T-cell (primary cell): ENCODE results near the gene KCTD17. TPM values are rescaled to one million over a fixed set of nuclear protein-coding genes. Genes with fewer than 3 reads are reported as not detected.
A peak's percentile ranks its signal among the peaks of the same experiment; 100 is the strongest.

Source experiments
- ATAC-seq, 4 experiments: fragments of 200-7000 bp in 3 of 4; fragments of 150-1000 bp in 1 of 4; cut with Tn5 transposase; replicated peaks in 1 of 4; 1 replicate in 3 of 4; 2 replicates in 1 of 4; pipeline ENCODE4 v1.10.0; 2021; ENCODE audit warnings: moderate library complexity in 3 of 4, mild to moderate bottlenecking in 2 of 4, moderate number of reproducible peaks in 1 of 4
- CTCF ChIA-PET, 2 donors: fragments of 300-600 bp; sonication (Branson Sonifier 250); formaldehyde crosslinking; loops; one replicate each; lab custom pipeline; 2022; ENCODE audit warnings: antibody characterized with exemption in 2 of 2; lab: Charles Lee
- POLR2A ChIA-PET, 2 donors: fragments of 300-600 bp; sonication (Branson Sonifier 250); formaldehyde crosslinking; loops; one replicate each; lab custom pipeline; 2022; ENCODE audit warnings: antibody characterized with exemption in 2 of 2; lab: Charles Lee
- DNase-seq, 35 experiments: peaks; one replicate each; pipeline versions ENCODE4 v3.0.0 to v3.0.0-alpha.2; 2013 to 2023
- H3K27ac ChIP-seq: one replicate; pipeline ENCODE4 v1.5.1; 2013; ENCODE audit warnings: low read length
- H3K27me3 ChIP-seq, 2 experiments: replicated peaks in 1 of 2; 1 replicate in 1 of 2; 2 replicates in 1 of 2; pipeline versions ENCODE4 v1.6.1 to v1.7.0; 2013; ENCODE audit warnings: low read length in 1 of 2, mixed read lengths in 1 of 2; ENCODE audit not compliant: control insufficient read depth in 2 of 2, insufficient read depth in 2 of 2; ENCODE audit errors: extremely low read depth in 1 of 2
- H3K36me3 ChIP-seq, 2 donors: 1 replicate in 1 of 2; 2 replicates in 1 of 2; pipeline versions ENCODE4 v1.6.1 to v1.7.0; 2013; ENCODE audit warnings: low read length in 1 of 2; ENCODE audit not compliant: control insufficient read depth in 2 of 2, insufficient read depth in 1 of 2; ENCODE audit errors: extremely low read depth in 1 of 2
- H3K4me1 ChIP-seq, 2 experiments: 1 replicate in 1 of 2; 2 replicates in 1 of 2; pipeline versions ENCODE4 v1.6.1 to v1.7.0; 2013; ENCODE audit warnings: low read length in 2 of 2, mixed read lengths in 1 of 2; ENCODE audit not compliant: insufficient read depth in 2 of 2, control insufficient read depth in 1 of 2; ENCODE audit errors: extremely low read depth in 1 of 2
- H3K4me3 ChIP-seq, 2 donors: 1 replicate in 1 of 2; 2 replicates in 1 of 2; pipeline versions ENCODE4 v1.5.1 to v1.7.0; 2013; ENCODE audit warnings: mild to moderate bottlenecking in 2 of 2, low read length in 1 of 2, moderate library complexity in 1 of 2; ENCODE audit not compliant: control insufficient read depth in 1 of 2; ENCODE audit errors: extremely low read depth in 1 of 2
- H3K9me3 ChIP-seq: 2 replicates; pipeline ENCODE4 v1.7.0; 2013
- H3K27ac Mint-ChIP-seq, 2 donors: one replicate each; pipeline ENCODE4 v1.8.0; 2020 to 2021; ENCODE audit warnings: mild to moderate bottlenecking in 2 of 2, mixed read lengths in 2 of 2
- H3K27me3 Mint-ChIP-seq, 2 donors: one replicate each; pipeline ENCODE4 v1.8.0; 2021 to 2022; ENCODE audit warnings: mixed read lengths in 2 of 2
- H3K36me3 Mint-ChIP-seq: one replicate; pipeline ENCODE4 v1.8.0; 2021; ENCODE audit warnings: mixed read lengths
- H3K4me1 Mint-ChIP-seq, 3 donors: one replicate each; pipeline ENCODE4 v1.8.0; 2020 to 2022; ENCODE audit warnings: mixed read lengths in 3 of 3, mild to moderate bottlenecking in 1 of 3
- H3K4me3 Mint-ChIP-seq, 3 donors: one replicate each; pipeline ENCODE4 v1.8.0; 2020 to 2022; ENCODE audit warnings: mild to moderate bottlenecking in 3 of 3, mixed read lengths in 3 of 3, moderate library complexity in 3 of 3
- H3K9me3 Mint-ChIP-seq, 3 donors: one replicate each; pipeline ENCODE4 v1.8.0; 2020 to 2022; ENCODE audit warnings: mixed read lengths in 3 of 3
- WGBS: methylation state at CpG from one replicate; pipeline ENCODE4 v1.1.5; 2013; ENCODE audit warnings: missing lambda C conversion rate; ENCODE audit not compliant: insufficient coverage; 5-methylcytosine and 5-hydroxymethylcytosine counted together
- total RNA-seq, 35 experiments: library from RNA in 6 of 35; stranded (reverse) in 6 of 35; fragments of 120-200 nt in 1 of 35; gene quantifications; one replicate each; pipeline versions ENCODE4 v1.2.1 to v1.2.4 and lab custom pipeline; 2013 to 2026

Gene KCTD17
- total RNA-seq, 5 donors from 2014 or later (not counting 1 experiment from before 2014, with no cell fraction given), result 24.0 to 36.2 (median 35.1) TPM

DNA sequence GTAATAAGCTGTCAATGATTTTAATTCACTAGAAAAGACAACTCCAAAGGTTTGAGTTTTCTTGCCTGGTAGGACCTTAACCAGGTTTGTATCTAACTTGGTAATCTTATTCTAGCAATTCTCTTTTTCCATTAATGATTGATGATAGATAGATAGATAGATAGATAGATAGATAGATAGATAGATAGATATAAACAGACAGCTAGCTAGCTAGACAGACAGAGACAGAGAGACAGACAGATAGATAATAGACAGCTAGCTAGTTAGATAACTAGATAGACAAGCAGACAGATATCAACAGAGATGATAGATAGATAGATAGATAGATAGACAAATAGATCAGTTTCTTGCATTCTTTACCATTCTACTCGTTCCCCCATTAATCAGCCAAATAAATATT lies 42.7 kb downstream of the KCTD17 start:
- H3K4me1 Mint-ChIP-seq, result peaks cover 9 to 13% (median 12%) of the 10 kb centered on the region in 3 donors
- ATAC-seq (no peak), DNase-seq (no peak)
- H3K4me3 Mint-ChIP-seq, result no peak overlapping the region
- no CpG with 5 or more reads among the region's 1 CpG for WGBS
- peaks cover 0 to 6% of the 10 kb centered on the region in 2 experiments for H3K4me1 ChIP-seq
- peaks cover 0 to 43% of the 10 kb centered on the region in 2 experiments for H3K27me3 ChIP-seq
- peaks cover 16% of the 10 kb centered on the region in 2 donors for H3K27me3 Mint-ChIP-seq
- H3K27ac ChIP-seq, result no peak overlapping the region
- ChIA-PET CTCF (no interaction called here), POLR2A (no interaction called here)
- no peaks in the 10 kb centered on the region for H3K36me3 ChIP-seq
- H3K9me3 ChIP-seq, result no peaks in the 10 kb centered on the region
- no peak overlapping the region for H3K27ac Mint-ChIP-seq
- no peak overlapping the region for H3K4me3 ChIP-seq
- H3K9me3 Mint-ChIP-seq, result no peaks in the 10 kb centered on the region
- H3K36me3 Mint-ChIP-seq, result no peaks in the 10 kb centered on the region

DNA sequence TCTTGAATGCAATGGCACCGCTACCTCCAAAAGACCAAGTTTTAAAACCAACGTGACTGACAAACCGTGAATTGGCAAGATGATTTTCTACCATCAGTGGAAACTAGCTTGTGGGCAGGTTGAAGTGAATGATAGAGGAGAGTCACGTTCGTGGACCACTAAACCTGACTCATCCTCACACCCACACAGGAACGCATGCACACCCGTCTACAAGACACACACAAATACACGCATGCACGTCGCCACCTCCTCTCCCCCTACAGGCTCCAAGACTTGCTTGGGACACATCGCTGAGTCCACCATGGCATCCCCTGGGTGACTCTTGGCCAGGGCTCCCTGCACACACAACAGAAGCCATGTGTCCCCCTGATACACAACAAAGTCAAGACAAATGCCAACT lies 43.6 kb downstream of the KCTD17 start:
- ChIA-PET POLR2A (interaction anchor here in 1 of 2 donors (0.7 kb wide), 2 partner anchors 32 to 55 kb away, joined by 3 to 7 read pairs; partner anchors contain the start of gene IL2RB), CTCF (interaction anchor here (0.6 to 1.1 kb wide), 5 partner anchors 10 to 434 kb away, joined by 3 to 4 read pairs (median 3); no protein-coding TSS in a partner anchor)
- Mint-ChIP-seq H3K9me3 (no peaks in the 10 kb centered on the region), H3K4me1 (peaks cover 10 to 15% (median 13%) of the 10 kb centered on the region in 3 donors), H3K27ac (no peak overlapping the region), H3K4me3 (no peak overlapping the region), H3K36me3 (no peaks in the 10 kb centered on the region), H3K27me3 (peaks cover 16% of the 10 kb centered on the region in 2 donors)
- WGBS, result 41% methylated on average over 6 of the region's 11 CpGs
- DNase-seq (no peak), ATAC-seq (no peak)
- H3K27me3 ChIP-seq, result peaks cover 0 to 40% of the 10 kb centered on the region in 2 experiments
- no peaks in the 10 kb centered on the region for H3K36me3 ChIP-seq
- no peak overlapping the region for H3K27ac ChIP-seq
- H3K9me3 ChIP-seq, result no peaks in the 10 kb centered on the region
- no peak overlapping the region for H3K4me3 ChIP-seq
- H3K4me1 ChIP-seq, result peaks cover 0 to 6% of the 10 kb centered on the region in 2 experiments

DNA sequence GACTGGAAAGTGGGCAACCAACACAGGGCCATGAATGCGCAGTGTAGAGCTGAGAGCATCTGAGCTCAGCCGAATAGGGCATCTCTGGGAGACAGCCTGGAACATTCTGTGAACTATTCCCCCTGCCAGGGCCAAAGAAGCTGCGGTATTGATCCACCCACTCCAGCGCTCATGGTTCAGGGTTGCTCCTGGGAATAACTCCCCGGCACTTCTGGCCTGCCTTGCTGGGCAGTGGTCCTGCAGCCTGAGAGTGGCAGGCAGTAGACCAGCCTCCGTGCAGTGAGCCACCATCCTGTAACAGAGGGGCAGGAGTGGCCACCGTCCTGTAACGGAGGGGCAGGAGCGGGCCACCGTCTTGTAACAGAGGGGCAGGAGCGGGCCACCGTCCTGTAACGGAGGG lies 45.8 kb downstream of the KCTD17 start:
- ATAC-seq (no peak), DNase-seq (no peak)
- Mint-ChIP-seq H3K4me1 (peaks cover 10 to 20% (median 15%) of the 10 kb centered on the region in 3 donors), H3K27ac (no peak overlapping the region), H3K4me3 (no peak overlapping the region), H3K9me3 (no peaks in the 10 kb centered on the region), H3K36me3 (no peaks in the 10 kb centered on the region), H3K27me3 (peaks cover 16% of the 10 kb centered on the region in 2 donors)
- H3K27me3 ChIP-seq, result peaks cover 0 to 42% of the 10 kb centered on the region in 2 experiments
- POLR2A ChIA-PET, result no interaction called here
- no peak overlapping the region for H3K27ac ChIP-seq
- CTCF ChIA-PET, result no interaction called here
- H3K4me3 ChIP-seq, result no peak overlapping the region
- 92% methylated on average over 13 of the region's 13 CpGs for WGBS
- H3K4me1 ChIP-seq, result peaks cover 0 to 15% of the 10 kb centered on the region in 2 experiments
- no peaks in the 10 kb centered on the region for H3K9me3 ChIP-seq
- H3K36me3 ChIP-seq, result no peaks in the 10 kb centered on the region

DNA sequence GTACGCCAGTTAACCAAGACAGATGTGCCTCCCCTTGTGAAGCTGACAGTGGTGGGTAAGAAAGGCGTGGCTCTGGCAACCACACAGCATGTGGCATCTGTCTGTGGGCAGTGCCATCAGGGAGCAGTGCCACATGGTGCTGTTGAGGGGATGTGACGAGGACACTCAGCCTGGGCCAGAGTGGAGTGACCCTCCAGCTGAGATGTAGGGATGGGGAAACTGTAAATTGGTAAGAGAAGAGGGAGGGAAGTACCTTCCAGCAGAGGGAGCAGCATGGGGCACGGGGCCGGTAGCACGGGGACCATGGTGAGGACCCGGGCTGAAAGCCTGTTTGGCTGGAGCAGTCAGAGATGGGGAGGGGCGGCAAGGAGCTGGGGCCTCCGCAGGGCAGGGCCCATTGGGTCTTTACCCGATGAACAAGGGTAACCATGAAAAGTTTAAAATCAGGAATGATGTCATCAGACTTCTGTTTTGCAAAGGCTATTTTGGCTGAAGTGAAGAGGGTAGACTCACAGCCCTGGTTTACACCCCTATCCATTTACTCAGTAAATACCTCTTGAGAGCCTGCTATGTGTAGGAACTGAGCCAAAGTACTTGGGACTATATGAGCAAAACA lies 47.5 kb downstream of the KCTD17 start:
- WGBS, result 46% methylated on average over 8 of the region's 10 CpGs
- peak in 1 of 4 experiments; percentile 45 for ATAC-seq
- H3K9me3 Mint-ChIP-seq, result no peaks in the 10 kb centered on the region

DNA sequence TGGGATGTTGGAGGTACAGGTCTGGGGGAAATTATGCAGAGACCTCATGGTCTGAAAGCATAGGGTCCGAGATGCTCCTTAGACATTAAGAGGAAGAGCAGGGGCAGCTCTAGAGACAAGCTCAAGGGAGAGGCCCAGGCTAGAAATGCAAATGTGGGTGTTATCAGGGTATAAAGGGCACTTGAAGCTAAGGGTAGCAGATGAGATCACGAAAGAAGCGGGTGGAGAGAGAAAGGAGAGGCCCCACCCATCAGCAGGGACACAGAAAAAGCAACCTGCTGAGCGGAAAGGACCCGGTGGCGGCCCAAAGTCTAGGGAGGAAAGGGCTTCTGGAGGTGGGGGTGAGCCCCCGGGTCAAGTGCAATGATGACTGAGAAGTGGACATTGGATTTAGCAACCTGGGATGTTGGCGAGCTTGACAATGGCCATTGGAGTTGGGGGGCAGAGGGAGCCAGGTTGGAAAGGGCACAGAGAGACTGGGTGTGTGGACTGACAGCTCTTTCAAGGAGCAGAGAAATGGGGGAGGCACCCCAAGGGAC lies 49.1 kb downstream of the KCTD17 start:
- CTCF ChIA-PET, result no interaction called here

More for the DNA sequence above, 47.5 kb downstream of the KCTD17 start:
- H3K4me1 Mint-ChIP-seq, result peaks cover 10 to 20% (median 15%) of the 10 kb centered on the region in 3 donors
- CTCF ChIA-PET, result no interaction called here
- no peak overlapping the region for H3K27ac ChIP-seq
- no peaks in the 10 kb centered on the region for H3K36me3 Mint-ChIP-seq
- POLR2A ChIA-PET, result no interaction called here
- no peak overlapping the region for H3K27ac Mint-ChIP-seq
- H3K27me3 ChIP-seq, result peaks cover 0 to 36% of the 10 kb centered on the region in 2 experiments
- no peaks in the 10 kb centered on the region for H3K9me3 ChIP-seq
- H3K27me3 Mint-ChIP-seq, result peaks cover 15 to 16% of the 10 kb centered on the region in 2 donors
- DNase-seq, result peak in 1 of 35 experiments; percentile 46
- no peak overlapping the region for H3K4me3 ChIP-seq
- H3K4me1 ChIP-seq, result peaks cover 0 to 15% of the 10 kb centered on the region in 2 experiments
- no peak overlapping the region for H3K4me3 Mint-ChIP-seq
- no peaks in the 10 kb centered on the region for H3K36me3 ChIP-seq

DNA sequence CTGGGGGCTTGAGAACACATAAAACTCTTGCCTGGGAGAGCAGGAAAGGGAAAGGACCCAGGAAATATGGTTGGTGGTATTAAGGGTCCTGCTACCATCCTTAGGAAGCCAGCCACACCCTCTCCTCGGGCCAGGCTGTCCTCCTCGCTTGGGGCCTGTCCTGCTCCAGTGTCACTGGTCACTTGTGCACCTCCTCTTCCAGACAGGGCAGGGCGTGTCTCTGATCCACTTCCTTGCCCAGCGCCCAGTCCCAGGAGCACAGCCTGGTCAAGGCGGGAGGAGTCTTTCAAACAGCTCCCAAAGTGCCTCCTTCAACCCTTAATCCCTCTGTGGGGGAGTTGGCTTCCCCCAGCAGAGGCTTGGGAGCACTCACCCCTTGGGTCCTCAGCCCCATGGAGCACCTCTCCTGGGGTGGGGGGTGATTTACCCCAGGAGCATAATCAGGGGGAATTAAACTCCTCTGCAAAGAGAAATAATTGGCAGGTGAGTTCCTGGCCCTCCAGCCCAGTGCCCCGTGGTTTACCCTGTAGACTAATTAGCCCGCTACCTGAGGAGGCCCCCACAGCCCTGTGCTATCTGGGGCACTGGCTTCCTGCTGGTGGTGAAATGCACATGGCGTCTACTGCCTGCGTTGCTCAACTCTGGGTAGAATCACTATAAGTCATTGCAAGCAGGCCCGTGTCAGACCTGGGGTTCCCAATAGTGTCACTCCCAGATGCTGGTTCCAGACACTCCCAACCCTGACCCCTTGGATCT lies 49.9 kb downstream of the KCTD17 start:
- Mint-ChIP-seq H3K27ac (no peak overlapping the region), H3K36me3 (no peaks in the 10 kb centered on the region), H3K4me1 (peaks cover 10 to 12% (median 10%) of the 10 kb centered on the region in 3 donors), H3K4me3 (no peak overlapping the region), H3K27me3 (peaks cover 3 to 5% of the 10 kb centered on the region in 2 donors), H3K9me3 (no peaks in the 10 kb centered on the region)
- ChIA-PET CTCF (no interaction called here), POLR2A (no interaction called here)
- Histone ChIP-seq H3K36me3 (no peaks in the 10 kb centered on the region), H3K4me3 (no peak overlapping the region), H3K27me3 (peaks cover 0 to 24% of the 10 kb centered on the region in 2 experiments), H3K9me3 (no peaks in the 10 kb centered on the region), H3K4me1 (peaks cover 0 to 21% of the 10 kb centered on the region in 2 experiments), H3K27ac (no peak overlapping the region)
- ATAC-seq (no peak), DNase-seq (peak in 1 of 35 experiments; percentile 8)
- WGBS, result 82% methylated on average over 4 of the region's 10 CpGs

More for the DNA sequence above, 49.1 kb downstream of the KCTD17 start:
- peaks cover 3 to 5% of the 10 kb centered on the region in 2 donors for H3K27me3 Mint-ChIP-seq
- ATAC-seq, result peak in 2 of 4 experiments; percentile 34 to 38
- Histone ChIP-seq H3K27me3 (peaks cover 0 to 32% of the 10 kb centered on the region in 2 experiments), H3K36me3 (no peaks in the 10 kb centered on the region), H3K4me3 (no peak overlapping the region), H3K27ac (no peak overlapping the region), H3K9me3 (no peaks in the 10 kb centered on the region), H3K4me1 (peaks cover 0 to 21% of the 10 kb centered on the region in 2 experiments)
- peak in 1 of 35 experiments; percentile 11 for DNase-seq
- H3K36me3 Mint-ChIP-seq, result no peaks in the 10 kb centered on the region
- H3K4me1 Mint-ChIP-seq, result peaks cover 10 to 12% (median 10%) of the 10 kb centered on the region in 3 donors
- 77% methylated on average over 8 of the region's 8 CpGs for WGBS
- no peak overlapping the region for H3K4me3 Mint-ChIP-seq
- H3K9me3 Mint-ChIP-seq, result no peaks in the 10 kb centered on the region
- POLR2A ChIA-PET, result no interaction called here
- no peak overlapping the region for H3K27ac Mint-ChIP-seq
